HEK293T (cell line): ENCODE results near the gene LRP1B.

Experiments used
- CTCF ChIA-PET: fragments of 350-600 bp; formaldehyde crosslinking; extraction: SDS; loops from one replicate; lab custom pipeline; 2021; ENCODE audit warnings: antibody characterized with exemption, inconsistent platforms; lab: Yijun Ruan, JAX
- POLR2A ChIA-PET: fragments of 350-600 bp; formaldehyde crosslinking; extraction: SDS; loops from one replicate; lab custom pipeline; 2020; ENCODE audit warnings: antibody characterized with exemption, inconsistent platforms; lab: Yijun Ruan, JAX
- DNase-seq: peaks from one replicate; pipeline ENCODE4 v3.0.0; 2012; ENCODE audit warnings: mixed read lengths; ENCODE audit errors: extremely low spot score
- ARNT ChIP-seq: fragments of 450-650 bp; IDR thresholded peaks from 2 replicates; pipeline ENCODE4 v1.6.1; 2017; ENCODE audit warnings: mild to moderate bottlenecking
- BHLHE40 ChIP-seq: fragments of 450-650 bp; IDR thresholded peaks from 2 replicates; pipeline ENCODE4 v1.6.1; 2016; ENCODE audit warnings: mild to moderate bottlenecking, moderate library complexity, borderline replicate concordance
- CTBP1 ChIP-seq: fragments of 450-650 bp; IDR thresholded peaks from 2 replicates; pipeline ENCODE4 v1.6.1; 2016; ENCODE audit warnings: borderline replicate concordance
- ELF4 ChIP-seq: fragments of 450-650 bp; IDR thresholded peaks from 2 replicates; pipeline ENCODE4 v1.6.1; 2017; ENCODE audit warnings: antibody characterized with exemption
- FOXA1 ChIP-seq: fragments of 450-650 bp; IDR thresholded peaks from 2 replicates; pipeline ENCODE4 v1.6.1; 2016; ENCODE audit warnings: mild to moderate bottlenecking
- FOXK2 ChIP-seq: fragments of 450-650 bp; IDR thresholded peaks from 2 replicates; pipeline ENCODE4 v1.6.1; 2016; ENCODE audit warnings: mild to moderate bottlenecking
- FOXM1 ChIP-seq: fragments of 450-650 bp; IDR thresholded peaks from 2 replicates; pipeline ENCODE4 v1.6.1; 2017; ENCODE audit warnings: mild to moderate bottlenecking, borderline replicate concordance
- HDGF ChIP-seq: fragments of 450-650 bp; IDR thresholded peaks from 2 replicates; pipeline ENCODE4 v1.6.1; 2017; ENCODE audit warnings: antibody characterized with exemption, borderline replicate concordance
- L3MBTL2 ChIP-seq: fragments of 450-650 bp; conservative IDR thresholded peaks from 2 replicates; pipeline ENCODE4 v1.6.1; 2016; ENCODE audit warnings: mild to moderate bottlenecking
- LEF1 ChIP-seq: fragments of 450-650 bp; IDR thresholded peaks from 2 replicates; pipeline ENCODE4 v1.6.1; 2017; ENCODE audit warnings: mild to moderate bottlenecking, borderline replicate concordance
- NFRKB ChIP-seq: fragments of 450-650 bp; IDR thresholded peaks from 2 replicates; pipeline ENCODE4 v1.6.1; 2016; ENCODE audit warnings: mild to moderate bottlenecking, moderate library complexity
- PKNOX1 ChIP-seq: fragments of 450-650 bp; IDR thresholded peaks from 2 replicates; pipeline ENCODE4 v1.6.1; 2016
- SP1 ChIP-seq: fragments of 450-650 bp; IDR thresholded peaks from 2 replicates; pipeline ENCODE4 v1.6.1; 2017
- SUZ12 ChIP-seq: fragments of 450-650 bp; IDR thresholded peaks from 2 replicates; pipeline ENCODE4 v1.6.1; 2016; ENCODE audit warnings: mild to moderate bottlenecking
- TARDBP ChIP-seq: fragments of 450-650 bp; IDR thresholded peaks from 2 replicates; pipeline ENCODE4 v1.6.1; 2016
- ZNF384 ChIP-seq: fragments of 450-650 bp; IDR thresholded peaks from 2 replicates; pipeline ENCODE4 v1.6.1; 2016

LRP1B gene

GRCh38 chr2:141676139-141676538 is 454.7 kb downstream of the LRP1B start:
- DNase-seq = no peak
- ChIA-PET POLR2A (no interaction called here), CTCF (no interaction called here)
- no peak for TF ChIP-seq BHLHE40
- TF ChIP-seq SUZ12 = no peak
- no peak for TF ChIP-seq FOXM1
- no peak for TF ChIP-seq ZNF384
- no peak for TF ChIP-seq FOXA1
- no peak for TF ChIP-seq SP1
- TF ChIP-seq ELF4 = no peak
- no peak for TF ChIP-seq TARDBP
- TF ChIP-seq NFRKB = no peak
- TF ChIP-seq FOXK2 = no peak
- TF ChIP-seq PKNOX1 = no peak
- no peak for TF ChIP-seq LEF1
- TF ChIP-seq ARNT = no peak
- no peak for TF ChIP-seq HDGF
- no peak for TF ChIP-seq CTBP1
- TF ChIP-seq L3MBTL2 = no peak

GRCh38 chr2:141666191-141666590 is 464.6 kb downstream of the LRP1B start:
- ChIA-PET CTCF (interaction anchor here (0.6 kb wide), 1 partner anchor 1786 kb away, joined by 6 read pairs; no protein-coding TSS in a partner anchor), POLR2A (no interaction called here)
- TF ChIP-seq L3MBTL2 (no peak), ELF4 (no peak), LEF1 (no peak), BHLHE40 (no peak), PKNOX1 (no peak), TARDBP (no peak), SP1 (no peak), FOXM1 (no peak), ZNF384 (no peak), CTBP1 (no peak), HDGF (no peak), SUZ12 (no peak)
- no peak for DNase-seq

GRCh38 chr2:141660232-141660631 is 470.6 kb downstream of the LRP1B start:
- CTCF ChIA-PET = no interaction called here
- DNase-seq = no peak
- TF ChIP-seq L3MBTL2 (no peak), CTBP1 (no peak), PKNOX1 (no peak), FOXA1 (no peak), ELF4 (no peak), BHLHE40 (no peak), TARDBP (no peak), LEF1 (no peak), ZNF384 (no peak), ARNT (no peak), NFRKB (no peak), FOXM1 (no peak), HDGF (no peak), SUZ12 (no peak), SP1 (no peak), FOXK2 (no peak)
- POLR2A ChIA-PET = no interaction called here

GRCh38 chr2:141654311-141654710 is 476.5 kb downstream of the LRP1B start:
- no peak for DNase-seq
- CTCF ChIA-PET = no interaction called here
- no peak for TF ChIP-seq FOXM1
- TF ChIP-seq SP1 = no peak
- no peak for TF ChIP-seq PKNOX1
- TF ChIP-seq ELF4 = no peak
- TF ChIP-seq FOXK2 = no peak
- TF ChIP-seq CTBP1 = no peak
- no peak for TF ChIP-seq SUZ12
- no peak for TF ChIP-seq BHLHE40
- TF ChIP-seq TARDBP = no peak
- no peak for TF ChIP-seq LEF1
- POLR2A ChIA-PET = no interaction called here

- DNase-seq = no peak
- CTCF ChIA-PET = no interaction called here
- TF ChIP-seq FOXM1 (no peak), BHLHE40 (no peak), HDGF (no peak), PKNOX1 (no peak), ZNF384 (no peak), SP1 (no peak), L3MBTL2 (no peak), NFRKB (no peak), ARNT (no peak), SUZ12 (no peak), FOXK2 (no peak), LEF1 (no peak), CTBP1 (no peak), FOXA1 (no peak), ELF4 (no peak), TARDBP (no peak)
- POLR2A ChIA-PET = no interaction called here
These were observed 477.6 kb downstream of the LRP1B start for GRCh38 chr2:141653184-141653583.
